GM12865 (cell line): ENCODE results near the gene ELOA.
"Not testable (repeated sequence)": the region's sequence is repeated elsewhere in the genome, so short reads cannot be mapped to it uniquely, and the experiment has no call there.

Experiments used
- DNase-seq: peaks from one replicate; pipeline ENCODE4 v3.0.0; 2010; ENCODE audit warnings: low read depth
- H3K4me3 ChIP-seq: 2 replicates; pipeline ENCODE4 v1.5.1; 2011; ENCODE audit warnings: mild to moderate bottlenecking, low read depth, low read length, control low read depth
- TF ChIP-seq, protein P1 (sequence below): IDR thresholded peaks from 2 replicates; pipeline ENCODE4 v1.5.1; 2011; ENCODE audit warnings: low read length, control low read depth, low read depth, inconsistent platforms; ENCODE audit not compliant: insufficient read depth; ENCODE audit errors: missing control alignments

ELOA gene

DNA sequence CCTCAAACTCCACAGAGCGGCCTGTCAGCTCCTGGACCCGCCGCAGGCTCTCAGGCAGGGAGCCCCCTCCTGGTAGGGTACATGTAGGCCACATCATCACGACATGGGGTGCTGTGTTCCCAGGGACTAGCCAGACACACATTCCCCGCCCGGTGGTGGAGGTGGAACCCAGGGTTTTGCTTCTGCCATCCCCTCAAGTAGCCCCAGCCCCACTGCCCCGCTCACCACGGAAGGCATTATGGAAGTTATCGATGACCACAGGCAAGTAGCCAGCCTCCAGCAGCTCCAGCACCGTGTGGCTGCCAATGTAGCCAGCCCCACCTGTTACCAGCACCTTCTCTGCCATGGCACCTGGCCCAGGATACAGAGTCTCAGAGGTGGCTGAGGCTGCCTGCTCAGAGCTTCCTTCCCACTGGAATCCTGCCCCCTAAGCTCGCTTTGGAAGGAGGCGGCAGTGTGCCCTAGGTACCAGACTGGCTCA, 55.4 kb downstream of the ELOA start:
- H3K4me3 ChIP-seq: no peak overlapping the region
- no peak for DNase-seq
- TF ChIP-seq, protein P1, sequence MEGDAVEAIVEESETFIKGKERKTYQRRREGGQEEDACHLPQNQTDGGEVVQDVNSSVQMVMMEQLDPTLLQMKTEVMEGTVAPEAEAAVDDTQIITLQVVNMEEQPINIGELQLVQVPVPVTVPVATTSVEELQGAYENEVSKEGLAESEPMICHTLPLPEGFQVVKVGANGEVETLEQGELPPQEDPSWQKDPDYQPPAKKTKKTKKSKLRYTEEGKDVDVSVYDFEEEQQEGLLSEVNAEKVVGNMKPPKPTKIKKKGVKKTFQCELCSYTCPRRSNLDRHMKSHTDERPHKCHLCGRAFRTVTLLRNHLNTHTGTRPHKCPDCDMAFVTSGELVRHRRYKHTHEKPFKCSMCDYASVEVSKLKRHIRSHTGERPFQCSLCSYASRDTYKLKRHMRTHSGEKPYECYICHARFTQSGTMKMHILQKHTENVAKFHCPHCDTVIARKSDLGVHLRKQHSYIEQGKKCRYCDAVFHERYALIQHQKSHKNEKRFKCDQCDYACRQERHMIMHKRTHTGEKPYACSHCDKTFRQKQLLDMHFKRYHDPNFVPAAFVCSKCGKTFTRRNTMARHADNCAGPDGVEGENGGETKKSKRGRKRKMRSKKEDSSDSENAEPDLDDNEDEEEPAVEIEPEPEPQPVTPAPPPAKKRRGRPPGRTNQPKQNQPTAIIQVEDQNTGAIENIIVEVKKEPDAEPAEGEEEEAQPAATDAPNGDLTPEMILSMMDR: peak; percentile 22

- H3K4me3 ChIP-seq: peak overlapping the region; percentile 85
- TF ChIP-seq, protein P1: no peak
- DNase-seq: no peak
Observed at GRCh38 chr1:23799255-23799569, 55.9 kb downstream of the ELOA start.

GRCh38 chr1:23799570-23800399, 56.5 kb downstream of the ELOA start:
- TF ChIP-seq, protein P1: no peak
- peak overlapping the region; percentile 85 for H3K4me3 ChIP-seq
- DNase-seq: peak; percentile 52

DNA sequence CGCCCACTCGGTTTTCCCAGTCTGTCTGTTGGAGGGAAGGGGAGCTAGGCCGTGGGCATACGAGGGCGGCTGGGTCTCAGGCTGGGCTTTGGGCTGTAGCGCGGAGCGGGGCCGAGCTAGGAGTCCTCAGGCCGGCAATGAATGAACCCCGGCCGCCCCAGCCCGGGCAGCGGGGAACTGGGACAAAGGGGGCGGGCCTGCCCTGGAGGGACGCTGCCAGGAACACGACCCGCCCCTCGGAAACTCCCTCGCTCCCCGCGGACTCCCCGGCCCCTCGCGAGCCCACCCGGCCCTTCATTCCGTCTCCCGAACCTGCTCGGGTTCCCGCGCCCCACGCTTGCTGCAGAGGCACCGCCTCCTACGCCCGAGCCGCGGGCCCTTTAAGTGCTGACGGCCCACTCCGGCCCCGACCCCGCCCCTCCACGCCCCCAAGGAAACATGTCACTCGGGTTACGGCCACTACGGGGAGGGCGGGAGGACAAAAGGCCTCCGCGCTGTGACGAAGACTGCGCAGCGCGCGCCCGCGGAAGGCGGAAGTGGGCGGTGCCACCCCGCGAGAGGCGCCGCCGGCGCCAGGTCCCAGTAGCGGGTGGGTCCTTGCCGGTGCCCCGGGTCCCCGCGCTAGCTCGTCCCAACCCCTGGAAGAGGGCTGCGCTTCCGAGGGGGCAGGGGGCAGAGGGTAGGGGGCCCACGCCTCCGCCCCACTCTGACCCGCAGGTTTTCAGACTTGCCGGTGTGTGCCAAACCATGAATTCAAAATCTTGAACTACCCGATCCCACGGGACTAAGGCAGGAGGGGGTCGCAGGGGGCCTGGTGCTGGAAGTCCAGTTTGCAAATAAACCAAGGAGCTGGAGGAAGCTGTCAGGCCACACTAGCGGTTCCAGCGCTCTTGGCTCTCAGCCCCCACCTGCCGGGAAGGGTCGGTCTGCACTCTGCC, 57.4 kb downstream of the ELOA start, which contains the start of gene GALE:
GALE (minus strand) TSS at position 355 of the 938 bp plus-strand sequence. CDS start 1,747 bp downstream, outside the sequence.
- H3K4me3 ChIP-seq: peak within 1 kb of the TSS; percentile 85
- TF ChIP-seq, protein P1: no peak
- DNase-seq: peak; percentile 98

- no peak for DNase-seq
- TF ChIP-seq, protein P1: no peak
- H3K4me3 ChIP-seq: peak overlapping the region; percentile 85
Observed at GRCh38 chr1:23801338-23801748, 58.1 kb downstream of the ELOA start.

DNA sequence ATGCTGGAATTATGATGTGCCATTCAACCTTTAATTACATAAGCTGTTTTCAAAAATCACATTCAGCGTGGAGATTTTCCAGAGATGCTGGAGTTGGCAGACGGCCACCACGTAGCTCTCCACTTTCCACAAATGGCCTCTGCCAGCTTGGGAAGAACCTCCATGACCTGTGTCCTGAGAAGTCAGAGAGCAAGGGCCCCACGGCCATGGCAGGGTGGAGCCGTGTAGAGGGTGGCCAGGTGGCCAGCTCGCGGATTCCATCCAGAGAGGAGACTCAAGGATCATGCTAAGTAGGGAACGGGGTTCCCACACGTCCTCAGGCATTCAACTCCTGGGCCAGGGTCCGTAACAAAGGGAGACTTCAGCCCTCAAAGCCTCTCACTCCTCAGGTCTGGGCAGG, 58.6 kb downstream of the ELOA start:
- no peak overlapping the region for H3K4me3 ChIP-seq
- no peak for DNase-seq
- TF ChIP-seq, protein P1: no peak

GRCh38 chr1:23802809-23803342, 59.6 kb downstream of the ELOA start:
- not testable (repeated sequence) for DNase-seq, H3K4me3 ChIP-seq
